KOPT-K1 (cell line): ENCODE measurements around the gene LASP1.

Experiments
- H3K27ac ChIP-seq: fragments of 200-600 bp; sonication (generic); 2 replicates; pipeline ENCODE4 v1.5.1; 2016; ENCODE audit warnings: antibody characterized with exemption, mild to moderate bottlenecking, low read depth, low read length; ENCODE audit not compliant: poor library complexity, severe bottlenecking
- H3K36me3 ChIP-seq: fragments of 200-600 bp; sonication (generic); 2 replicates; pipeline ENCODE4 v1.5.1; 2017; ENCODE audit warnings: antibody characterized with exemption, mild to moderate bottlenecking, low read length, moderate library complexity; ENCODE audit not compliant: insufficient read depth
- H3K9me3 ChIP-seq: fragments of 200-600 bp; sonication (generic); 2 replicates; pipeline ENCODE4 v1.5.1; 2017; ENCODE audit warnings: antibody characterized with exemption, low read length, mild to moderate bottlenecking; ENCODE audit not compliant: insufficient read depth, poor library complexity, severe bottlenecking

LASP1 gene

GRCh38 chr17:38958756-38959155, 88.9 kb downstream of the LASP1 start:
- H3K27ac ChIP-seq, result no peak overlapping the region

GRCh38 chr17:38959508-38959907, 89.7 kb downstream of the LASP1 start:
- H3K27ac ChIP-seq, result no peak overlapping the region

More at GRCh38 chr17:38958756-38959155, 88.9 kb downstream of the LASP1 start:
- Histone ChIP-seq H3K36me3 (no peaks in the 10 kb centered on the region), H3K9me3 (no peaks in the 10 kb centered on the region)

GRCh38 chr17:38960402-38960801, 90.5 kb downstream of the LASP1 start:
- Histone ChIP-seq H3K27ac (no peak overlapping the region), H3K36me3 (no peaks in the 10 kb centered on the region), H3K9me3 (no peaks in the 10 kb centered on the region)

More at GRCh38 chr17:38959508-38959907, 89.7 kb downstream of the LASP1 start:
- H3K9me3 ChIP-seq, result no peaks in the 10 kb centered on the region
- no peaks in the 10 kb centered on the region for H3K36me3 ChIP-seq

- H3K36me3 ChIP-seq, result no peaks in the 10 kb centered on the region
- H3K27ac ChIP-seq, result no peak overlapping the region
- no peaks in the 10 kb centered on the region for H3K9me3 ChIP-seq
Observed at GRCh38 chr17:38961413-38961812, 91.6 kb downstream of the LASP1 start.

- Histone ChIP-seq H3K27ac (no peak within 1 kb of the TSS), H3K9me3 (no peaks in the 10 kb centered on the region), H3K36me3 (no peaks in the 10 kb centered on the region)
Observed at GRCh38 chr17:38967290-38967738, 97.5 kb downstream of the LASP1 start, which contains the start of gene FBXO47. Gene FBXO47, minus strand, starts transcription at chr17:38967403. Its CDS starts 4,378 bp downstream, at chr17:38963025.

GRCh38 chr17:38969281-38969680, 99.4 kb downstream of the LASP1 start:
- H3K27ac ChIP-seq, result no peak overlapping the region

GRCh38 chr17:38970128-38970527, 100.3 kb downstream of the LASP1 start:
- H3K36me3 ChIP-seq, result no peaks in the 10 kb centered on the region

More at GRCh38 chr17:38969281-38969680, 99.4 kb downstream of the LASP1 start:
- Histone ChIP-seq H3K36me3 (no peaks in the 10 kb centered on the region), H3K9me3 (no peaks in the 10 kb centered on the region)

GRCh38 chr17:38970804-38971203, 100.9 kb downstream of the LASP1 start:
- no peaks in the 10 kb centered on the region for H3K36me3 ChIP-seq
- no peaks in the 10 kb centered on the region for H3K9me3 ChIP-seq
- no peak overlapping the region for H3K27ac ChIP-seq

More at GRCh38 chr17:38970128-38970527, 100.3 kb downstream of the LASP1 start:
- H3K9me3 ChIP-seq, result no peaks in the 10 kb centered on the region
- H3K27ac ChIP-seq, result no peak overlapping the region
